Astrocyte of the hippocampus (primary cell): ENCODE data around the gene STAT6.

Experiments used
- DNase-seq: peaks from one replicate; pipeline ENCODE4 v3.0.0; 2011; ENCODE audit warnings: low read depth, low spot score

Gene STAT6

GRCh38 chr12:57111031-57111734, at the start of gene STAT6:
Gene STAT6 (minus strand): TSS chr12:57111362. CDS start chr12:57108278, 3,084 bp downstream.
- peak; percentile 59 for DNase-seq

- DNase-seq, result no peak
These were observed 49.6 kb upstream of the STAT6 start for GRCh38 chr12:57160741-57161140.

DNA sequence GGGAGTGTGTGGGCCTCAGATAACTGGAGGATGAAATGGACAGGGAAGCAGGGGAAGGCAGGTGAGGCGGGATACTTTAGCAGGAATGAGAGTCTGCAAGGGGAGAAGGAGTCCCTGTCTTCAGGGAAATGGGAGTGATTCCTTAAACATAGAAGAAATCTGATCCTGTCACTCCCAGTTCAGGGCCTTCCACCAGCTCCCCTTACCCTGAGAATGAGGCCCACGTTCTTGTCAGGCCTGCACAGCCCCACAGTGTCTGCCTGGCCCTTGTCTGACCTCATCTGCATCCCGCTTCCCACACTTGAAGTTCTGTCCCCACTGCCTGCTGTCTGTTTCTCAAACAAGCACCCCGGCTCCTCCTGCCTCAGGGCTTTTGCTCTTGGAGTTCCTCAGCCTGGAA, 48.9 kb upstream of the STAT6 start:
- no peak for DNase-seq

GRCh38 chr12:57159311-57159710, 48.1 kb upstream of the STAT6 start:
- no peak for DNase-seq

- no peak for DNase-seq
These were observed 47.5 kb upstream of the STAT6 start for GRCh38 chr12:57158665-57159064.

DNA sequence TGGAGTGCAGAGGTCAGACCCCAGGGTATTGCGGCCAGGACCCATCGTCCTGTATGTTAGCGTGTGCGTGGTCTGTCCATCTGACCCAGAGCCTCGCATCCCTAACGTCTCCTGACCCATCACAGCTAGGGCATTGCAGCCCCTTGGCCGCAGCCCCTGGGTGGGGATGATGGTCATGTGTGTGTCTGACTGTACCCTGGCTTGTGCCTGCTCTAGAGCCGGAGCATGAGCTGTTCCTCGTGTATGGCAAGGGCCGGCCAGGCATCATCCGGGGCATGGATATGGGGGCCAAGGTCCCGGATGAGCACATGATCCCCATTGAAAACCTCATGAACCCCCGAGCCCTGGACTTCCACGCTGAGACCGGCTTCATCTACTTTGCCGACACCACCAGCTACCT, 47.0 kb upstream of the STAT6 start:
- DNase-seq, result no peak

- DNase-seq, result no peak
These were observed 46.5 kb upstream of the STAT6 start for GRCh38 chr12:57157588-57158173.

- no peak for DNase-seq
These were observed 45.7 kb upstream of the STAT6 start for GRCh38 chr12:57156701-57157403.

DNA sequence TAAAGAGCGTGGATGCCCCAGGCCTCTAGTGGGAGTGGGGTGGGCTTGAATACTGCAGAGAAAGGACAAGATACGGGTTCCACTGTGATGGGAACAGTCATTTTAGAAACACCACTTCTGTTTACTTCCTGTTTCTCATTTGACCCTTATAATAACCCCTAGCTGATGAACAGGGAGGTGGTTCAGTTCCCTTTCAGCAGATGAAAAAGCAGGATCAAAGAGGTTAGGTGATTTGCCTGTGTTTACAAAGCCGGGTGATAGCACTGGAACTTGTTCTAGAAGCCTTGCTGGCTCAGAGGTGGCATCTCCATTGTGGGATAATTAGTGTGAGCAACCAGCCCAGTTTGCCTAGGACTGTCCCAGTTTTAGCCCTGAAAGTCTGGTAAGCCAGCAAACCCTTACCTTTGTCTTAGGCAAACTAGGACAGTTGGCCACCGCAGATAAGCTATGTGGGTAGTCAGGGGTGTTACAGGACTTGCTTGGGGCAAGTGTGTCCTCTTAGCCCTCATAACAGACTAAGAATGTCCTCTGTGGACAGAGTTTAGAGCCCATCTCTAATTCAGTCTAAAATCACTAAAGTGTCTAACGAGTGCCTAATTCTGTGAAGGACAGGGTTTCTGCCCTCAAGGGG, 43.8 kb upstream of the STAT6 start:
- no peak for DNase-seq

- DNase-seq, result no peak
These were observed 42.9 kb upstream of the STAT6 start for GRCh38 chr12:57154076-57154475.

DNA sequence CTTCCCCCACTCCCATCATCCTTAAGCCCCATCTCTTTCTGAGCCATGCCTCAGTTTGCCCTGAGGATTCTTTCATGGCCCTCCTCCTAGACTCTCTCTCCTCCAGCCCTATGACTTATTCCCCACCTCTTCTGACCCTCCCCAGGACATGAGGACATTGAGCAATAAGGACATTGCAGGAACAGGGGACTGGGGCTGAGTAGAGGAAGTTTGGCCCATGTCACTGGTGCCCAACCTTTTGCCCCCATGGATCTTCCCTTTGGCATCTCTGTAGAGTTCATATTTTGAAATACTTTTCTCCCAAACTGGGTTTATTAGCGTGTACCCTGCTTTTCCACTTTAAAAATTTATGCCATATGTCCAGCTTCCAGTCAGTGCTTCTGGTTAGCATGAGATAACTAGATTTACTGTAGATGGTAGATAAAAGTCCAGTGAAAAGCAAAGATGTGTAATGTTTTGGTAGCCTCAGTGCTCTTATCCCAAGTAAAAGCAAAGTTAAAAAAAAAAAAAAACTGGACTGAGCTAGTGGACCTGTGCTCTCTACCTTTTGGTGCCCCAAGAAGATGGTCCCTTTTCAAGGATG, 42.3 kb upstream of the STAT6 start:
- DNase-seq, result no peak

DNA sequence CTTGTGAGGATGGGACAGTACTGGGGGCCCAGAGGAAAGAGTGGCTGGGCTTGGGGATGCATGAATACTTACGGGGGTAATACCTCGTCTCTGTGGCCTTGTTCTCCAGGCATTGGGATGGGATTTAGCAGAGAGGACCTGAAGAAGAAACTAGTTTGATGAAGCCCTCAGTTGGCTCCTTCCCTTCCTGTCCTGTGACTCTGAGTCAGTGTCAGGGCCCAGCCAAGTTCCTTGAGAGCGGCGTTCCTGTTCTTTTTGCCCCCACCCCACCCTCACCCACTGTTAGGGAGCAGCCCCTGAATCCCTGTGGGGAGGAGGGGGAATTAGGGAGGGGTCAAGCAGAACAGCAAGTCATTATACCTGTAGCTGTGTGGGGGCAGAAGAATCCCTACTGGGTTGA, 41.5 kb upstream of the STAT6 start:
- DNase-seq, result peak; percentile 49

DNA sequence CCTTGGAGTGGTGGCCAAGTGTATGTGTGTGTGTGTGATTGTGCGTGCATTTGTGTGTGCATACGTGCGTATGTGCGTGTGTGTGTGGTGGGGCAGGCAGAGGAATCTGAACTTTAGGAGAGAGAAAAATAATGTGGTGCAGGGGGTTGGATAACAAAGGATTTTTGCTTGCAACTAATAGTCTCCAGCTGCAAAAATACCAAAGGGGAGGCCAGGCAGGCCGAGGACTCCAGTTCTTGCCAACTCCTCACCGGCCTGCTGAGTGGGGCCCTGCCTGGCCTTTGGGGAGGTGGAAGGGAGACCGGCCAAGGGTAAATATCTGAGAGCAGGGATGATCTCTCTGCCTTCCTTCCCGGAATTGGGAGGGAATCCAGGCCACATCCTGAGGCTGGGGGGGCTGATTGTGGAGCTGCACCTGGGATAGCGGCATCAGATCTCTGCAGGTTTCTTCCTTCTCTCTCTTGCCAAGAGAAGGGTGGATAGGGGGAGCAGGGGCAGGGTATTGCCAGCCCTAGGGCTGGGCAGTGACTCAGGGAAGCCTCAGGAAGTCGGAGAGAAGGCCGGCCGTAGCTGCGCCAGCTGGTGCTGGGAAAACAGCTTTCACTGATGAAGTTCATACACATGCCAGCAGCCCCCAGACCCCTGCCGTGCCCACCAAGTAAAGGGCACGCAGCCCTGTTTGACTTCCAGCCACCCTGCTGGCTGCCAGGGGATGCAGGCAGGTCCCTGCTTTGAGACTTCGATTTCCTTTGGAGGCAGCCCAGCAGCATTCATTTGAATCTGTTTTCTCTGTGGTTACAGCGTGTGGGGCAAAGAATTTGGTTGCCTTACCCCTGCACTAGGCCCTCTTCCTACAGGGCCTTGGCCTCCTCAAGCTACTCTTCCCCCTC, 40.8 kb upstream of the STAT6 start:
- DNase-seq, result peak; percentile 76

- no peak for DNase-seq
These were observed 39.3 kb upstream of the STAT6 start for GRCh38 chr12:57150400-57151000.

GRCh38 chr12:57149245-57149900, 38.2 kb upstream of the STAT6 start:
- no peak for DNase-seq

DNA sequence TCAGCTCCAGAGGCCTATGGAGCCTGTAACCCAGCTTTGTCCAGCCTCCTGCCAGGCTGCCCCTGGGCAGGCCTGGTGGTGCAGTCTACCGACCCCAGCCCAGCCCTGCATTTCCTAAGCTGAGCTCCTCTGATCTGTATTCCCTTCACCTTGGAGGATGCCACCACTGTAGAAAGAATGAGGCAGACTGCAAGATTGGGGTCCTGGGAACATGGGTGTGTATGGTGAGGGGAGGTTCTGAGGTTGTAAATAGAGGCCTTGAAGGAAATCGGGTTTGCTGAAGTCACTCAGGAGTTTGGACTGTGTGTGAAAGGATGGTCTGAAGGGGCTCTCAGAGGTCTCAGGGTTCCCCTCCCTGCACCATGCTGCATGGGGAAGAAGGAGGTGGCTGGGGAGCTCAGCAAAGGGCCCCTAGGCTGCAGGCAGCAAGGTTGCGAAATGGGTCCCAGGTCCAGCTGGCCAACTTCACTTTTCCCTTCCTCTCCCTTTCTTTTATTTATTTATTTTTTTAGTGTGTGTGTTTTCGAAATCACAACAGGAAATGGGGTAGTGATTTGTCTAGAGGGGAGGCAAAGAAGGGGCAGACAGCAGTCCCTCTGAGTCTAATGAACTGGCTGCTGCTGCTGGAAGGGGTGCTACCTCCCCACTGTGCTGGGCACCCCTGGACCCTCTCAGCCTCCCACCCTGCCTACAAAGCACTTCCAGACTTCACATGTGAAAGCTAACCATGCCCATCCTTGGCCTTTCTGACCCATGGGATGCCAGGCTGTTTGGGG, 37.5 kb upstream of the STAT6 start:
- DNase-seq, result no peak

- DNase-seq, result no peak
These were observed 36.1 kb upstream of the STAT6 start, which contains the start of gene LRP1-AS for GRCh38 chr12:57146961-57147944. Gene LRP1-AS (minus strand): TSS chr12:57147619.

DNA sequence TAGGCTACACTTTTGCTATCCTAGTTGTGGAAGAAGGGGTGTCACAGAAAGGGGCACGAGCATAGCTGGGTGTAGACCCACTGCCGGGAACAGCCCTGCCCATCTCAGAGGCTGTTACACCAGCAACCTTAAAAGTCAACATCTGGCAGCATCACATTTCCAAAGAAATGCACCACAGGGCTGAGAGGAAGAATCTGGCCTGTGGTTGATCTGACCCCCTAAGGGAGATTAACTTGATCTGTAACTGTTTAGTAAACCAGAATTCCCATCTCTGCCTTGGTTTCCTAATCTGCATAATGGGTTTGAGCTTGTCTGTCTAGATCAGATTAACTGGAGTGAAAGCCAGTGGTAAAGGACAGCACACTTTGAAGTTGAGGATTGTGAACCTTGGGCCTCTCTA, 34.9 kb upstream of the STAT6 start:
- no peak for DNase-seq
